HG02981 (cell line): ENCODE measurements around the gene PGBD1.
"Not testable (repeated sequence)": the region's sequence is repeated elsewhere in the genome, so short reads cannot be mapped to it uniquely, and the experiment has no call there.

ENCODE experiments used
- ATAC-seq: cut with Tn5 transposase; IDR thresholded peaks from one replicate; pipeline ENCODE4 v1.9.1; 2021; ENCODE audit warnings: mild to moderate bottlenecking, moderate library complexity; ENCODE audit not compliant: unreplicated experiment

Gene PGBD1

DNA sequence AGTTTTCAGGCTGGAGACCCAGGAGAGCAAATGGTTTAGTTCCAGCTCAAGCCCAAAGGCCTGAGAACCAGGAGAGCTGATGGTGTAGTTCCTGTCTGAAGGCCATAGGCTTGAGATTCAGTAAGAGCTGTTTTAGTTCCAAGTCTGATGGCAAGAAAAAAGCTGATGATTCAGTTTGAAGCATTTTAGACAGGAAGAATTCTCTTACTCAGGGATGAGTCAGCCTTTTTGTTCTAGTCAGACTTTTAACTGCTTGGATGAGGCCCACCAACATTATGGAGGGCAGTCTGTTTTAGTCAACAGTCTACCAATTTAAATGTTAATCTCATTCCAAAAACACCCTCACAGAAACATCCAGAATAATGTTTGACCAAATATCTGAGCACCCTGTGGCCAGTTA, 11.9 kb upstream of the PGBD1 start:
- no peak for ATAC-seq

DNA sequence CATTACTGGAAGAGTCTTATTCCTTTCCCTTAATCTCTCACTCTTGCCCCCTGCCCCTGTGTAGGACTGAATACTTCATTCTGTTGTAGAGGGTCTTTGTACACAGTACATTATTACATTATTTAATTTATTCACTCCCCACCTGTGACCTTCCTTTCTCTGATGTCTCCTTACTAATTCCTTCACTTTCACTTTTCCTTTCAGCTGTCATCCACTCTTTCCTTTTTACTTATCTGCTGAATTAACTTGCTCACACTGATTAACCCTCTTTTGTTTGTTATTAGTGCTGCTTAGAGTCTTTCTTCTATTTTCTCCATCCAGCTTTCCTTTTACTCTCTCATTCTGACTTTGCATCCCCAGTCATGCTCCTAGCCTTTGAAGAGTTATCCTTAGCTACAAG, 6.5 kb upstream of the PGBD1 start:
- no peak for ATAC-seq

GRCh38 chr6:28277746-28278145, 3.6 kb upstream of the PGBD1 start:
- no peak for ATAC-seq

- no peak for ATAC-seq
These were observed 631 bp upstream of the PGBD1 start for GRCh38 chr6:28280595-28281287.

DNA sequence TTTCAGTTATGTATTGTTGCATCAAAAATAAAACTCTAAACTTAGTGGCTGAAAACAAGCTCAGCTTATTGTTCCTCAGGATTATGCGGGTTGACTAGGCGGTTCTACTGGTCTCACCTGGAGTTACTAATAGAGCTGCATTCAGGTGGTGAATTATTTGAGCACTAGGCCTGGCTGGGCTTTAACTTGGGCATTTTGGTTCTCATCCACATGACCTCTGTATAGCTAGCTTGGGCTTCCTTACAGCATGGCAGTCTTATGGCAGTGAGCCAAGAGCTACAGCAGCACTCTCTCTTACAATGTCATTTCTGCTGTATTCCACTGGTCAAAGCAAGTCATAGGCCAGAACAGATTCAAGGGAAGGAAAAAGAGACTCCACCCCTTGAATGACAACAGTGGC, 1.6 kb downstream of the PGBD1 start:
- no peak for ATAC-seq

DNA sequence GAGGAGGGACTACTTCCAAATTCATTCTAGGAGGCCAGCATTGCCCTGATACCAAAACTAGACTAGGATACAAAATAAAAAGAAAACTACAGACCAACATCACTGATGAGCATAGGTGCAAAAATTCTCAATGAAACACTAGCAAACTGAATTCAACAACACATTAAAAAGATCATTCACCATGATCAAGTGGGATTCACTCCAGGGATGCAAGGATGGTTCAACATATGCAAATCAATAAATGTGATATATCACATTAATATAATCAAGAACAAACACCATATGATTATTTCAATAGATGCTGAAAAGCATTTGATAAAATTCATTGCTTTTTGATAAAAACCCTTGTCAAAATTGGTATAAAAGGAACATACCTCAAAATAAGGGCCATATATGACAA, 10.2 kb downstream of the PGBD1 start:
- ATAC-seq, result no peak

GRCh38 chr6:28295326-28295725, 14.0 kb downstream of the PGBD1 start:
- ATAC-seq, result no peak

DNA sequence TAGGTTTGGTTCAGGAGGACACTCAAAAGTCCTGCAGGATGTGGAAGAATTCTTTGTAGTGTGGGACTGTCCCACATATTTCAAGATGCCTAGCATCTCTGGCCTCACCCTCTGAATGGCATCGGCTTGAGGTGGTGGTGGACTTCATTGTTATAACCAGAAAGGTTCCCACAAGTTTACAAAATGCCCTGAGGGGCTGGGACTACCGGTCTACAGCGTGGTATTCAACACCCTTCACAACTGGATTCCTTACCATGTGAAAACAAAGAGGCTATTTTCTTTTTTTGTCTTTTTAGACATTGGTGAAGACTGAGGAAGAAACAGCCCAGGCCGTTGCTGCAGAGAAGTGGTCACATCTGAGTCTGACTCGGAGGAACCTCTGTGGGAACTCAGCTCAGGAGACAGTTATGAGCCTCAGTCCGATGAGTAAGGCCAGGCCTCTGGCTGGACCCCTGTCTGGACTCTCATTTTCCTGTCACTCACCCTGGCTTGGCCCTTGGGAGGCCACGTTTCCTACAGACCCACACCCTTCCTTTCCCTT, 15.2 kb downstream of the PGBD1 start:
- no peak for ATAC-seq

DNA sequence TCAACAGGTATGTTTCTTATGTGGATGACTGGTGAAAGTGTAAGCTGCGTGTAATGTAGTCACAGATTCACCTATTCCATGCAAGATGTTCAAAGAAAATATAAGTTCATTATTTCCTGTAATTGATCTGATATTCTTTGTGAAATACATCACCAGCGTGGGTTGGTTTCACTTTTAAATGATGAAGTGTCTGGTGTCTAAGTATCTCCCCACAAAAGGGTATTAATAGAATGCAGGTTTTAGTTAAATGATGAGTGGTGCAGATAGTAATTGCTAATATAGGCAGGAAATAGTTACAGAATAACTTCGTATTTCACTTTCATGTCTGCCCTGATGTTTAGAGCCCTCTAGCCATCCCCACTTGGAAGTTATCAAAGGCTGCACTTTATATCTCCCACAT, 22.2 kb downstream of the PGBD1 start:
- peak; percentile 92 for ATAC-seq

GRCh38 chr6:28306363-28306762, 25.0 kb downstream of the PGBD1 start:
- not testable (repeated sequence) for ATAC-seq

- no peak for ATAC-seq
These were observed 29.9 kb downstream of the PGBD1 start for GRCh38 chr6:28311139-28311823.

- ATAC-seq, result no peak
These were observed 31.6 kb downstream of the PGBD1 start for GRCh38 chr6:28312939-28313338.

GRCh38 chr6:28315628-28316027, 34.3 kb downstream of the PGBD1 start:
- ATAC-seq, result no peak

GRCh38 chr6:28317866-28318265, 36.5 kb downstream of the PGBD1 start:
- not testable (repeated sequence) for ATAC-seq

- no peak for ATAC-seq
These were observed 41.3 kb downstream of the PGBD1 start for GRCh38 chr6:28322661-28323060.

GRCh38 chr6:28323813-28324424, 42.5 kb downstream of the PGBD1 start:
- ATAC-seq, result no peak

- no peak for ATAC-seq
These were observed 45.1 kb downstream of the PGBD1 start for GRCh38 chr6:28326371-28326948.

DNA sequence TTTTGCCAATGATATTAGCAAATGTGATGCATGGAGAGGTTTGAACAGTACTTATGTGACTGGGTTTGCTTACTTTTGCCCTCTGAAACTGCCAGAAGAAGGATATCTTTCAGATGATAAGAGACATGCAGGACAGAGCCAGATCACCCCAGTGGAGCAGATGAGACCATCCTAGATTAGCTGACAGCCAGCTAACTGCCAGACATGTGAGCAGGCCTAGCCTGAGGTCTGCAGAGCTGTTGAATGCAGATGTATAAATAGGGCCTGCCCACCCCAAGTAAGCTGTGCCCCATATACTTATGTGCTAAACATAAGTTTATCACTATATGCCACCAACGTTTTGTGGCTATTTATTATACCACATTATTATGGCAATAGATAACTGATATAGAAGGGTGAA, 48.7 kb downstream of the PGBD1 start:
- no peak for ATAC-seq

- no peak for ATAC-seq
These were observed 51.7 kb downstream of the PGBD1 start for GRCh38 chr6:28333047-28333446.

DNA sequence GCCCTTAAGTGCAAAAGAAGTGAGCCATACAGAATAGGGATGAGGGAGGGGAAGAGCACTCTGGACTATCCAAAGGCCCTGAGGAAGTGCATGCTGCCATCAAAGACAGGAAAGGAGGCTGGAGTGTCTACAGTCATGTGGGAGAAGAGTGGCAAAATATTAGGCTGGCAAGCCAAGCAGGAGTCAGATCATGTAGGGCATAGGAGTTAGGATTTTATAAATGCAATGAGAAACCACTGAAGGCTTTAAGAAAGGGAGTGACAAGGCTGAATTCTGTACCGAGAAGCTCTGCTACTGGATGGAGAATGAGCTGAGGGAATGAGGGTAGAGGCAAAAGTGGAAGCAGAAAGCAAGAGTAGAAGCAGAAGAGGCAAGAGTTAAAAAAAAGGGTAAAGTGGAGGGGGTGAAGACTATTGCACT, 52.2 kb downstream of the PGBD1 start:
- ATAC-seq, result no peak

- ATAC-seq, result no peak
These were observed 53.1 kb downstream of the PGBD1 start for GRCh38 chr6:28334286-28335039.
